GM12878 (cell line): Measurements from ENCODE around the gene TGM5. TPM values are rescaled to one million over a fixed set of nuclear protein-coding genes. Genes with fewer than 3 reads are reported as not detected.

ENCODE experiments used
- BCL3 ChIP-seq: IDR thresholded peaks from 2 replicates; pipeline ENCODE4 v1.6.1; 2011; ENCODE audit warnings: borderline replicate concordance, low read depth, mild to moderate bottlenecking, moderate library complexity, low read length; ENCODE audit not compliant: insufficient read depth, poor library complexity, severe bottlenecking
- CBFB ChIP-seq: IDR thresholded peaks from 2 replicates; pipeline ENCODE4 v1.6.1; 2016; ENCODE audit warnings: antibody characterized with exemption, low read depth
- CTCF ChIP-seq, 3 experiments: IDR thresholded peaks in 2 of 3; conservative IDR thresholded peaks in 1 of 3; 2 replicates each; pipeline ENCODE4 v1.5.1; 2011; ENCODE audit warnings: low read depth in 3 of 3, low read length in 3 of 3, mild to moderate bottlenecking in 3 of 3, control low read depth in 2 of 3, moderate library complexity in 2 of 3, inconsistent platforms in 1 of 3, mixed read lengths in 1 of 3; ENCODE audit not compliant: control insufficient read depth in 2 of 3, insufficient read depth in 1 of 3; ENCODE audit errors: extremely low read depth in 1 of 3
- E4F1 ChIP-seq: fragments of 450-650 bp; IDR thresholded peaks from 2 replicates; pipeline ENCODE4 v1.6.1; 2018; ENCODE audit warnings: borderline replicate concordance, mild to moderate bottlenecking; ENCODE audit not compliant: partially characterized antibody
- EGR1 ChIP-seq, 2 experiments: IDR thresholded peaks; 1 replicate in 1 of 2; 2 replicates in 1 of 2; pipeline ENCODE4 v1.6.1; 2011 to 2012; ENCODE audit warnings: low read depth in 2 of 2, low read length in 2 of 2, borderline replicate concordance in 1 of 2, mild to moderate bottlenecking in 1 of 2, moderate library complexity in 1 of 2
- EP300 ChIP-seq, 2 experiments: fragments of 150-350 bp in 1 of 2; IDR thresholded peaks; 2 replicates each; pipeline ENCODE4 v1.6.1; 2011 to 2012; ENCODE audit warnings: low read depth in 2 of 2, low read length in 2 of 2, borderline replicate concordance in 1 of 2, improper control_type of control experiment in 1 of 2, inconsistent platforms in 1 of 2; ENCODE audit not compliant: control insufficient read depth in 1 of 2
- ETV6 ChIP-seq, 2 experiments: fragments of 450-650 bp in 1 of 2; IDR thresholded peaks in 1 of 2; conservative IDR thresholded peaks in 1 of 2; 2 replicates each; pipeline ENCODE4 v1.6.1; 2014; ENCODE audit warnings: antibody characterized with exemption in 1 of 2, borderline replicate concordance in 1 of 2, low read depth in 1 of 2, mild to moderate bottlenecking in 1 of 2, moderate library complexity in 1 of 2
- RELA ChIP-seq: fragments of 450-650 bp; IDR thresholded peaks from 2 replicates; pipeline ENCODE4 v1.8.0; 2014; ENCODE audit warnings: borderline replicate concordance; ENCODE audit not compliant: partially characterized antibody
- SRF ChIP-seq, 2 experiments: IDR thresholded peaks; 2 replicates each; pipeline ENCODE4 v1.6.1; 2011; ENCODE audit warnings: low read depth in 2 of 2, low read length in 2 of 2, mild to moderate bottlenecking in 1 of 2, moderate library complexity in 1 of 2
- YY1 ChIP-seq: IDR thresholded peaks from 2 replicates; pipeline ENCODE4 v1.6.1; 2011; ENCODE audit warnings: low read depth, mild to moderate bottlenecking, low read length
- ZNF274 ChIP-seq: IDR thresholded peaks from one replicate; pipeline ENCODE4 v1.8.0; 2011; ENCODE audit not compliant: insufficient read length, insufficient read depth
- polyA plus RNA-seq, 11 experiments: library from polyadenylated mRNA; depleted of rRNA in 4 of 11; unstranded in 6 of 11; stranded (reverse) in 5 of 11; fragments of >200 nt; fragmentation: Nextera tagmentation in 4 of 11; fragmentation: Illumina TruSeq in 1 of 11; extraction: Ambion mirVana in 4 of 11; extraction: Trizol in 1 of 11; gene quantifications; 1 replicate in 1 of 11; 2 replicates in 10 of 11; pipeline versions ENCODE4 v1.2.1 to v1.2.3, GENCODE V29; 2011 to 2016; ENCODE audit warnings: inconsistent platforms in 2 of 11, missing spikeins in 2 of 11, low read depth in 1 of 11
- total RNA-seq, 4 experiments: library from RNA; depleted of rRNA in 3 of 4; stranded (reverse); fragments of >200 nt in 3 of 4; fragmentation: Illumina TruSeq in 1 of 4; extraction: Trizol in 1 of 4; gene quantifications; 2 replicates each; pipeline versions ENCODE4 v1.2.1 to v1.2.3, GENCODE V29; 2013 to 2021

TGM5 gene
- total and polyA plus RNA-seq, 10 of the 15 experiments (the other 5 are each of a cell fraction or from before 2014, with no cell fraction given) = 4.4 to 27.1 (median 5.6) TPM

- TF ChIP-seq ZNF274 (no peak), ETV6 (conservative IDR thresholded peaks at IDR 0.05 in 1 of 2, IDR thresholded peaks at IDR 0.05 in 1 of 2; ENCODE audit: borderline replicate concordance in 1 of 2, low read depth in 1 of 2) (no peak), RELA (no peak), CBFB (no peak), YY1 (no peak), EGR1 (IDR thresholded peaks at IDR 0.05; ENCODE audit: borderline replicate concordance in 1 of 2, low read depth in 2 of 2, low read length in 2 of 2) (no peak), E4F1 (no peak), SRF (IDR thresholded peaks at IDR 0.05; ENCODE audit: low read depth in 2 of 2, low read length in 2 of 2) (no peak), EP300 (IDR thresholded peaks at IDR 0.05; ENCODE audit: borderline replicate concordance in 1 of 2, control insufficient read depth in 1 of 2, low read depth in 2 of 2, low read length in 2 of 2) (no peak), BCL3 (no peak), CTCF (IDR thresholded peaks at IDR 0.05 in 2 of 3, conservative IDR thresholded peaks at IDR 0.05 in 1 of 3; ENCODE audit: control insufficient read depth in 2 of 3, extremely low read depth in 1 of 3, insufficient read depth in 1 of 3, low read depth in 3 of 3, low read length in 3 of 3) (no peak)
Observed at GRCh38 chr15:43206054-43206453, 60.7 kb downstream of the TGM5 start (continued).
